Measurements from ENCODE around the gene CFAP45. TPM values are rescaled to one million over a fixed set of nuclear protein-coding genes. Genes with fewer than 3 reads are reported as not detected.

The CFAP45 gene
- polyA plus RNA-seq, 1 of the 3 experiments (the other 2 are of a cell fraction), result 0.74 TPM

- peaks cover 25 to 35% of the 10 kb centered on the region in 2 experiments for H3K36me3 ChIP-seq (replicated peaks in 1 of 2; ENCODE audit: control insufficient read depth in 1 of 2, insufficient read depth in 2 of 2, low read length in 1 of 2)
- H3K9ac ChIP-seq, result no peak overlapping the region
- no peaks in the 10 kb centered on the region for H3K27me3 ChIP-seq (ENCODE audit: insufficient read depth)
- POLR2A ChIA-PET, result no interaction called here
- H4K20me1 ChIP-seq (ENCODE audit: insufficient read depth), result peaks cover 58% of the 10 kb centered on the region
- H3K27ac ChIP-seq (ENCODE audit: low read depth in 2 of 2, low read length in 1 of 2), result peak overlapping the region in 1 of 2 experiments; percentile 97; a peak in 2 of 4 replicates
- CTCF ChIA-PET, result interaction anchor here (1.3 to 22.3 kb wide), 4 partner anchors 14 to 121 kb away, joined by 4 to 460 read pairs (median 14); no protein-coding TSS in a partner anchor
- no peaks in the 10 kb centered on the region for H3K9me2 ChIP-seq
- H3K4me3 ChIP-seq (ENCODE audit: low read depth in 2 of 2, low read length in 1 of 2), result no peak overlapping the region
- DNase-seq, result no peak
- 100% methylated on average over 4 of the region's 10 CpGs for WGBS (ENCODE audit: low lambda C conversion rate)
- peaks cover 68% of the 10 kb centered on the region for H3K79me2 ChIP-seq (ENCODE audit: insufficient read depth)
- peaks cover 41 to 56% of the 10 kb centered on the region in 2 experiments for H3K4me1 ChIP-seq (ENCODE audit: control insufficient read depth in 1 of 2, insufficient read depth in 2 of 2, low read depth in 1 of 2, low read length in 1 of 2)
- peaks cover 55% of the 10 kb centered on the region for H3F3A ChIP-seq (replicated peaks; ENCODE audit: insufficient read depth)
- TF ChIP-seq RXRA (IDR thresholded peaks at IDR 0.05; ENCODE audit: borderline replicate concordance, low read depth), result no peak
- TF ChIP-seq FOXJ3 (CRISPR knock-in tag; IDR thresholded peaks at IDR 0.05), result no peak
- TF ChIP-seq PBX3 (IDR thresholded peaks at IDR 0.05), result no peak
- TF ChIP-seq RAD21 (IDR thresholded peaks at IDR 0.05; ENCODE audit: low read length), result no peak
- no peak for TF ChIP-seq MXI1 (IDR thresholded peaks at IDR 0.05; ENCODE audit: low read depth, low read length)
- TF ChIP-seq POLR2AphosphoS5 (IDR thresholded peaks at IDR 0.05; ENCODE audit: low read depth, low read length), result no peak
- no peaks in the 10 kb centered on the region for H3K9me3 ChIP-seq
- no peak overlapping the region for H2AFZ ChIP-seq (ENCODE audit: low read depth)
- no peak overlapping the region for H3K4me2 ChIP-seq
Measured at GRCh38 chr1:159919236-159919865, 19.4 kb upstream of the CFAP45 start.

- peak overlapping the region in 1 of 2 experiments; percentile 97; a peak in 2 of 4 replicates for H3K27ac ChIP-seq (ENCODE audit: low read depth in 2 of 2, low read length in 1 of 2)
- no peak overlapping the region for H3K4me3 ChIP-seq (ENCODE audit: low read depth in 2 of 2, low read length in 1 of 2)
- H3K4me1 ChIP-seq (ENCODE audit: control insufficient read depth in 1 of 2, insufficient read depth in 2 of 2, low read depth in 1 of 2, low read length in 1 of 2), result peaks cover 35 to 62% of the 10 kb centered on the region in 2 experiments
- ChIA-PET CTCF (interaction anchor here (1.5 to 3.2 kb wide), 2 partner anchors 87 to 121 kb away, joined by 4 to 24 read pairs; no protein-coding TSS in a partner anchor), POLR2A (no interaction called here)
- no peaks in the 10 kb centered on the region for H3K9me2 ChIP-seq
- DNase-seq, result no peak
- no peaks in the 10 kb centered on the region for H3K27me3 ChIP-seq (ENCODE audit: insufficient read depth)
- 88% methylated on average over 13 of the region's 13 CpGs for WGBS (ENCODE audit: low lambda C conversion rate)
- H3K36me3 ChIP-seq (replicated peaks in 1 of 2; ENCODE audit: control insufficient read depth in 1 of 2, insufficient read depth in 2 of 2, low read length in 1 of 2), result peaks cover 25 to 35% of the 10 kb centered on the region in 2 experiments
- no peak overlapping the region for H2AFZ ChIP-seq (ENCODE audit: low read depth)
- no peak overlapping the region for H3K9ac ChIP-seq
- H3K9me3 ChIP-seq, result no peaks in the 10 kb centered on the region
- H3K4me2 ChIP-seq, result no peak overlapping the region
- peaks cover 61% of the 10 kb centered on the region for H3K79me2 ChIP-seq (ENCODE audit: insufficient read depth)
- H3F3A ChIP-seq (replicated peaks; ENCODE audit: insufficient read depth), result peaks cover 59% of the 10 kb centered on the region
- H4K20me1 ChIP-seq (ENCODE audit: insufficient read depth), result peaks cover 58% of the 10 kb centered on the region
- TF ChIP-seq POLR2AphosphoS5 (IDR thresholded peaks at IDR 0.05; ENCODE audit: low read depth, low read length), result no peak
- TF ChIP-seq PBX3 (IDR thresholded peaks at IDR 0.05), result no peak
- no peak for TF ChIP-seq CHD2 (IDR thresholded peaks at IDR 0.05; ENCODE audit: low read length, partially characterized antibody)
- TF ChIP-seq FOXJ3 (CRISPR knock-in tag; IDR thresholded peaks at IDR 0.05), result no peak
- TF ChIP-seq GABPA (IDR thresholded peaks at IDR 0.05; ENCODE audit: low read depth), result no peak
- no peak for TF ChIP-seq TCF12 (IDR thresholded peaks at IDR 0.05)
- TF ChIP-seq RCOR1 (IDR thresholded peaks at IDR 0.05; ENCODE audit: low read length), result no peak
- no peak for TF ChIP-seq RXRA (IDR thresholded peaks at IDR 0.05; ENCODE audit: borderline replicate concordance, low read depth)
- TF ChIP-seq, protein P1, sequence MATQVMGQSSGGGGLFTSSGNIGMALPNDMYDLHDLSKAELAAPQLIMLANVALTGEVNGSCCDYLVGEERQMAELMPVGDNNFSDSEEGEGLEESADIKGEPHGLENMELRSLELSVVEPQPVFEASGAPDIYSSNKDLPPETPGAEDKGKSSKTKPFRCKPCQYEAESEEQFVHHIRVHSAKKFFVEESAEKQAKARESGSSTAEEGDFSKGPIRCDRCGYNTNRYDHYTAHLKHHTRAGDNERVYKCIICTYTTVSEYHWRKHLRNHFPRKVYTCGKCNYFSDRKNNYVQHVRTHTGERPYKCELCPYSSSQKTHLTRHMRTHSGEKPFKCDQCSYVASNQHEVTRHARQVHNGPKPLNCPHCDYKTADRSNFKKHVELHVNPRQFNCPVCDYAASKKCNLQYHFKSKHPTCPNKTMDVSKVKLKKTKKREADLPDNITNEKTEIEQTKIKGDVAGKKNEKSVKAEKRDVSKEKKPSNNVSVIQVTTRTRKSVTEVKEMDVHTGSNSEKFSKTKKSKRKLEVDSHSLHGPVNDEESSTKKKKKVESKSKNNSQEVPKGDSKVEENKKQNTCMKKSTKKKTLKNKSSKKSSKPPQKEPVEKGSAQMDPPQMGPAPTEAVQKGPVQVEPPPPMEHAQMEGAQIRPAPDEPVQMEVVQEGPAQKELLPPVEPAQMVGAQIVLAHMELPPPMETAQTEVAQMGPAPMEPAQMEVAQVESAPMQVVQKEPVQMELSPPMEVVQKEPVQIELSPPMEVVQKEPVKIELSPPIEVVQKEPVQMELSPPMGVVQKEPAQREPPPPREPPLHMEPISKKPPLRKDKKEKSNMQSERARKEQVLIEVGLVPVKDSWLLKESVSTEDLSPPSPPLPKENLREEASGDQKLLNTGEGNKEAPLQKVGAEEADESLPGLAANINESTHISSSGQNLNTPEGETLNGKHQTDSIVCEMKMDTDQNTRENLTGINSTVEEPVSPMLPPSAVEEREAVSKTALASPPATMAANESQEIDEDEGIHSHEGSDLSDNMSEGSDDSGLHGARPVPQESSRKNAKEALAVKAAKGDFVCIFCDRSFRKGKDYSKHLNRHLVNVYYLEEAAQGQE (IDR thresholded peaks at IDR 0.05; ENCODE audit: low read depth, low read length), result no peak
- no peak for TF ChIP-seq EP300 (IDR thresholded peaks at IDR 0.05; ENCODE audit: borderline replicate concordance in 1 of 2, low read depth in 1 of 2, low read length in 1 of 2)
- TF ChIP-seq FOXM1 (IDR thresholded peaks at IDR 0.05; ENCODE audit: low read depth), result no peak
- no peak for TF ChIP-seq NRF1 (IDR thresholded peaks at IDR 0.05; ENCODE audit: low read depth, low read length)
- no peak for TF ChIP-seq NFIC (IDR thresholded peaks at IDR 0.05; ENCODE audit: borderline replicate concordance)
- TF ChIP-seq, protein P2, sequence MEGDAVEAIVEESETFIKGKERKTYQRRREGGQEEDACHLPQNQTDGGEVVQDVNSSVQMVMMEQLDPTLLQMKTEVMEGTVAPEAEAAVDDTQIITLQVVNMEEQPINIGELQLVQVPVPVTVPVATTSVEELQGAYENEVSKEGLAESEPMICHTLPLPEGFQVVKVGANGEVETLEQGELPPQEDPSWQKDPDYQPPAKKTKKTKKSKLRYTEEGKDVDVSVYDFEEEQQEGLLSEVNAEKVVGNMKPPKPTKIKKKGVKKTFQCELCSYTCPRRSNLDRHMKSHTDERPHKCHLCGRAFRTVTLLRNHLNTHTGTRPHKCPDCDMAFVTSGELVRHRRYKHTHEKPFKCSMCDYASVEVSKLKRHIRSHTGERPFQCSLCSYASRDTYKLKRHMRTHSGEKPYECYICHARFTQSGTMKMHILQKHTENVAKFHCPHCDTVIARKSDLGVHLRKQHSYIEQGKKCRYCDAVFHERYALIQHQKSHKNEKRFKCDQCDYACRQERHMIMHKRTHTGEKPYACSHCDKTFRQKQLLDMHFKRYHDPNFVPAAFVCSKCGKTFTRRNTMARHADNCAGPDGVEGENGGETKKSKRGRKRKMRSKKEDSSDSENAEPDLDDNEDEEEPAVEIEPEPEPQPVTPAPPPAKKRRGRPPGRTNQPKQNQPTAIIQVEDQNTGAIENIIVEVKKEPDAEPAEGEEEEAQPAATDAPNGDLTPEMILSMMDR (IDR thresholded peaks at IDR 0.05), result no peak
- TF ChIP-seq RAD21 (IDR thresholded peaks at IDR 0.05; ENCODE audit: low read length), result no peak
Measured at GRCh38 chr1:159918352-159919200, 18.6 kb upstream of the CFAP45 start.

Measured in SK-N-SH (cell line).